Cerebellar cortex (tissue), 1 donor: ENCODE data around the gene SET.
"Not testable (repeated sequence)": the region's sequence is repeated elsewhere in the genome, so short reads cannot be mapped to it uniquely, and the experiment has no call there.

Experiments used
- DNase-seq: peaks from one replicate; pipeline ENCODE4 v3.0.0-alpha.2; 2015; ENCODE audit warnings: low spot score

Gene SET

DNA sequence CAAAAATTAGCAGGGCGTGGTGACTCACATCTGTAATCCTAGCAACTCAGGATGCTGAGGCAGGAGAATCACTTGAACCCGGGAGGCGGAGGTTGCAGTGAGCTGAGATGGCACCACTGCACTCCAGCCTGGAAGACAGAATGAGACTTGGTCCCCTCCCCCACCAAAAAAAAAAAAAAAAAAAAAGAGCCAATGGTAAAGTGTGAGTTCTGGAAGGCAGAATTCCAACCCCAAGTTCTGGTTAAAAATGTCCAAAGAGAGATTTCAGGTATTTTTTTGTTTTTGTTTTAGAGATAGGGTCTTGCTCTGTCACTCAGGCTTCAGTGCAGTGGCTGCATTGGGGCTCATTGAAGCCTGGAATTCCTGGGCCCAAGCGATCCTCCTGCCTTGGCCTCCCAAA, 1.6 kb upstream of the SET start:
- DNase-seq = no peak

DNA sequence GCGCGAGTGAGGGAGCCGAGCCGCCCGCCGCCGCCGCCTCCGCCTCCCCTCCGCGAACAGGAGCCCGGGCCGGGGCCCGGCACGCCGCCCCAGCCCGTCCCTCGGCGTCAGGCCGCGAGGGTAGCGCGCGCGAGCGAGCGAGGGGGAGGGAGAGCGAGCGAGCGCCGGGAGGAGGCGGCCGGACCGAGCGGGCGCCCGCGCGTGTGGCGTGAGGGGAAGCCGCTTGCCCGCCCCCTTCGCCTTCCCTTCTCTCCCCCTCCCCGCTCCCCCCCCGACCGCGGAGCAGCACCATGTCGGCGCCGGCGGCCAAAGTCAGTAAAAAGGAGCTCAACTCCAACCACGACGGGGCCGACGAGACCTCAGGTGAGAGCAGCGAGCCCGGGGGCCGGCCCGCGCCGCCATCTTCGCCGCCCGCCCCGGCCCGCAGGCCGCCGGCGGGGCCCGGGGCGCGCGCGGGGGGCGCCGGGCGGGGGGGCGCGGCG, 312 bp downstream of the SET start:
- DNase-seq = peak; percentile 40

DNA sequence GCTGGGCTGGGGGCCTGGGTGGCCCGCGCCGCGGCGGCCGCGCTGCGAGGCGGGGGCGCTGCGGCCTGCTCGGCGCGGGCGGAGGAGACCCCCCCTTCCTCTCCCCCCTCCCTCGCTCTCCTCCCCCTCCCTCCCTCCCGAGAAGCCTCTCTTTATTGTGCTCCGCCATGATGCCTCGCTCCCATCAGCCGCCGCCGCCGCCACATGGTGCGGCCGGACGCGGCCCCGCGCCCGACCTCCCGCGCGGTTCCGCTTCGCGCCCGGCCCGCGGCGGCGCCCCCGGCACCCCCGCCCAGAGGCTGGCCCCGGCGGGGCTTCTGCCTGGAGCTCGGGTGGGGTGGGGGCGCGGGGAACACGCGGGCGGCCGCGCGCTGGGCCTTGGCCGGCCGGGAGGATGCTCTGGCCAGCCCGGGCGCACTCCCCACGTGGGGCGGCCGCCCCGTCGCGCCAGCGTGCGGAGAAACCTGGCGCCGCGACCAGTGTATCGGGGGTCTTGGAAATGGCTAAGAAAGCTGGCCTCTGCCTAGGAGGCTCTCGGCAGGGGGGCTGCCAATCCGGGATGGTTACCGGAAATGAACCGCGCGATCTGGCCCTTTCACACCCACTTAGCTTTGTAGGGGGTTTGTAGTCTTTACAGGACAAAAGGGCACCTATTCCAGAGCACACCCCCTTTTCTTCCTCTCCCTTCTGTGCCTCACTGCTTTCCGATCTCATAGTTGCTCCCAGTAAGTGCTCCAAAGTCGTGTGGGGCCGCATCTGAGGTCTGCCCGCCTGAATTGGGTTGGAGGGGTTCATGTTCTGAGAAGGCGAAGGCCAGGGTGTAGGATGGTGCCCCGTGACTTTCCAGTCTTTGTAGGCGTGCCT, 1.0 kb downstream of the SET start:
- DNase-seq = peak; percentile 46

DNA sequence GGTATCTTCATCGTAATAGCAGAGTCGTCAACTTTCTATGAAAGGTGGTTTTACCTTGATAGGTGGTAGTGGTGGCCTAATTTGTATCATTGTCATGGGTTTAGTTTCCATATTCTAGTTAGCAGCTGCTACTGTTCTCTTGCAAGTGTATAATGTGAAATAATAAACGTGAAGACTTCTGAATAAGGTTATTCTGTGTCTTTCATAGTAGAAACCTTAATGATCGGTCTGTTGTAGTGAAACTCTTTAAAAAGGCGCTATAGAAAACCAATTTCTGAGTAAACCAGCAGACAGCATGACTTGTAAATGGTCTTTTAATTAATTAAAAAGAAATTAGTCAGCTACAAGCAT, 1.6 kb downstream of the SET start:
- no peak for DNase-seq

DNA sequence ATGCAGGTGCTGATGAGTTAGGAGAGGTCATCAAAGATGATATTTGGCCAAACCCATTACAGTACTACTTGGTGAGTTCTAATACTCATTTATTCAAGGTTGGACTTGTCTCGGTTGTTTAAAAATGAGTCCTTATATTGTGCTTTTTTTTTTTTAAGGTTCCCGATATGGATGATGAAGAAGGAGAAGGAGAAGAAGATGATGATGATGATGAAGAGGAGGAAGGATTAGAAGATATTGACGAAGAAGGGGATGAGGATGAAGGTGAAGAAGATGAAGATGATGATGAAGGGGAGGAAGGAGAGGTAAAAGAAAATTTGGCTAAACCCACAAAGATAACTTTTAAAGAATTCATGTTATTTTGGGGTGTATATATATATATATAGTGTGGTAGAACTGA, 4.7 kb downstream of the SET start:
- not testable (repeated sequence) for DNase-seq

DNA sequence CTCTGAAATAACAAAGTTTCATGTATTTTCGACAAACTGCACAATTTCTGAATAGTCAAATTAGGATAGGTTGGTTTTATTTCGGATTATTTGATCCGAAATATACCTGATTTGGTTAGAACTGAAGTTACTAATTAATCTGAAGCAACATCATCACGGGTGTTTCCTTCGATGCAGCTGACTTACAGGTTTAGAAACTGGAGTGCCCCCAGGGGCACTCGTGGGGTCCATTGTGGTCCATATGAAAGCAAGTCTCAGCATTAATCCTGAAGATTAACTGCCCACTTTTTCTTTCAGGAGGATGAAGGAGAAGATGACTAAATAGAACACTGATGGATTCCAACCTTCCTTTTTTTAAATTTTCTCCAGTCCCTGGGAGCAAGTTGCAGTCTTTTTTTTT, 5.3 kb downstream of the SET start:
- no peak for DNase-seq

DNA sequence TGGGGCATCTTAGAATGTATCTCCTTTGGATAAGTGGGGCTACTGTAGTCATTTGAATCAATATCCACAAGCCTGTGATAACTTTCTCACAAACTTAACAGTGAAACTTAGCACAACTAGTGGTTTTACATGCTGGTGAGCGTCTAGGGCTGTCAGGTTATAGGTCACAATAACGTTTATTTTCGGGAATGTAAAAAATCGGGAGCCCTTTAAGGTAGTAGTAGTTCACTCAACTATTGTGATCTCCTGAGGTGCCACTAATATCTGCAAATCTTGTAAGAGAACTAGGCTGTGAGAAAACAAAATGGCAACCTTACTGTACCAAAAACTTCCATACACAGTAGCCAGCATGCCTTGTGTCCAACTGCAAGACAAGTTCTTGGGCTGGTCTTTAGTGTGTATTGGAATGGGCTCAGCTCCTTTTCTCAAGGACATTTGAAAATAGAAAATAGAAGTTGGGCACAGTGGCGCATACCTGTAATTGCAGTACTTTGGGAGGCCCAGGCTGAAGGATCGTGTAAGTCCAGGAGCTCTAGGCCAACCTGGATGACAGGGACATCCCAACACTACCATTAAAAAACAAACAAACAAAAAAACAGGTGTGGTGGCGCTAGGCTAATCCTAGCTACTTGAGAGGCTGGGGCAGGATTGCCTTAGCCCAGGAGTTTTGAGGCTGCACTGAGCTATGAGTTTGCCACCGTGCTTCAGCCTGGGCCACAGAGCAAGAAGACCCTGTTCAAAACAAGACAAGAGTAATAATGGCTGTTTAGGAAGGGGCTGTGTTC, 8.1 kb downstream of the SET start:
- DNase-seq = peak; percentile 34

DNA sequence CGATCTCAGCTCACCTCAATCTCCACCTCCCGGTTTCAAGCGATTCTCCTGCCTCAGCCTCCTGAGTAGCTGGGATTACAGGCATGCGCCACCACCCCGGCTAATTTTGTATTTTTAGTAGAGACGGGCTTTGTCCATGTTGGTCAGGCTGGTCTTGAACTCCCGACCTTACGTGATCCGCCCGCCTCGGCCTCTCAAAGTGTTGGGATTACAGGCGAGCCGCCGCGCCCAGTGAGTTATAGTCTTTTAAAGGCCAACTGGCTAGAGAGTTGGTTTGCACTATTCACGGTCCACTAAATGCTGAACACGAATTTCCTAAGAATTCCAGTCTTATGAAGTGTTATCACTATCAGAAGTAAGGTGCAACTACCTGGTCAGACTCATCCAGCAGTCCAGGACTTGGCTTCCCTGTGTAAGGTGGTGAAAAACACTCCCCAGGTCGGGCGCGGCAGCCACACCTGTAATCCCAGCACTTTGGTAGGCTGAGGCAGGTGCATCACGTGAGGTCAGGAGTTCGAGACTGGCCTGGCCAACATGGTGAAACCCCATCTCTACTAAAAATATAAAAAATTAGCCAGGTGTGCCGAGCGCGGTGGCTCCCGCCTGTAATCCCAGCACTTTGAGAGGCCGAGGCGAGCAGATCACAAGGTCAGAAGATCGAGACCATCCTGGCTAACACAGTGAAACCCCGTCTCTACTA, 10.2 kb downstream of the SET start:
- DNase-seq = not testable (repeated sequence)

DNA sequence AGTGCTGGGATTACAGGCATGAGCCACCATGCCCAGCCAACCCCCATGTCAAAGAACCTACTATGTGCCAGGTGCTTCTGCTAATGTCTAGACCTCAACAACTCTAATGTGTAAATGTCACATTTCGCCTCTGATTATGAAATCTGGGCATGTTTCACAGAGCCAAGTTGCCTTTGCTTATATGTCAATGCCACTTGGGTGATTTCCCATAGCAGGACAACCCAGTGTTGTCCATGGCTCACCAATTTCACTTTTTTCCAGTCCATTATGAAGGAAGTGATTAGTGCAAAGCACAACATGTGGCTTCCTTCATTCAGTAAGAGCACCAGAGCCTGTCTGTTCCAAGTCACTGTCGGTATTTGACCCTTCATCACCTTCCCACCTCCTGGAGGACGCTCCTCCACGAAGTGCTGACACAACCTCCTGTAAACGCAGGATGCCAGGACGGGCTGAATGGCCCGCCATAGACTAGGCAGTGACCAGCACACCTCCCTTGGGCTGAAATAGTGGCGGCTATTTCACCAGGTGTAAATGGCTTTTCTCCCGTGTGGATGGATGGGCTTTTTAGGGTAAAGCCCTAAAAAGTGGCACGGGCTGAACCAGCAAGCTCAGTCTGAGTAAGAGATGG, 12.3 kb downstream of the SET start:
- DNase-seq = peak; percentile 32

DNA sequence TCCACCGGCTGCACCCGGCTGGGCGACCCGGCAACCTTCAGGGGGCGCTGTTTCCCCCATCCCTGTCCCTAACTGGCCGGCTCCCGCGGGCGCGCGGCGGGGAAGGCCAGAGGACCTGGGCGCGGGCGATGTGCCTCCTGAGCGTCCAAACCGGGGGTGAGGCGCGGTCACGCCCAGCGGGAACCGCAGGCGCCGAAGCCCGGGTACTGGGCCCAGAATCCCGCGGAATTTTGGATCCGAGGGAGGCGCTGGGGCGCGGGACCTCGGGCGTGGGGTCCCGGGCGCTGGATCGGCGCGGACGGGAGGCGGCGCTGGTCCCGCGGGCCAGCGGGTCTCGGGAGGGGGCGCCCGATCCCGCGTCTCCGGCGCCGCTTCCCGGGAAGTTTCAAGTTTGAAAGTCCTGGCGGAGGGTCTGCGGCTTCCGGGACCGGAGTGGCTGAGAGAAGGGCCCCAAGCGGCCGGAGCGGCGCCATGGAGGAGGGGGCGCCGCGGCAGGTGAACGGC, 13.5 kb downstream of the SET start, which contains the start of gene PKN3:
TSS of gene PKN3 (plus strand) at position 59 of the 504 bp plus-strand sequence. CDS start at position 472, 413 bp downstream.
- peak; percentile 82 for DNase-seq

DNA sequence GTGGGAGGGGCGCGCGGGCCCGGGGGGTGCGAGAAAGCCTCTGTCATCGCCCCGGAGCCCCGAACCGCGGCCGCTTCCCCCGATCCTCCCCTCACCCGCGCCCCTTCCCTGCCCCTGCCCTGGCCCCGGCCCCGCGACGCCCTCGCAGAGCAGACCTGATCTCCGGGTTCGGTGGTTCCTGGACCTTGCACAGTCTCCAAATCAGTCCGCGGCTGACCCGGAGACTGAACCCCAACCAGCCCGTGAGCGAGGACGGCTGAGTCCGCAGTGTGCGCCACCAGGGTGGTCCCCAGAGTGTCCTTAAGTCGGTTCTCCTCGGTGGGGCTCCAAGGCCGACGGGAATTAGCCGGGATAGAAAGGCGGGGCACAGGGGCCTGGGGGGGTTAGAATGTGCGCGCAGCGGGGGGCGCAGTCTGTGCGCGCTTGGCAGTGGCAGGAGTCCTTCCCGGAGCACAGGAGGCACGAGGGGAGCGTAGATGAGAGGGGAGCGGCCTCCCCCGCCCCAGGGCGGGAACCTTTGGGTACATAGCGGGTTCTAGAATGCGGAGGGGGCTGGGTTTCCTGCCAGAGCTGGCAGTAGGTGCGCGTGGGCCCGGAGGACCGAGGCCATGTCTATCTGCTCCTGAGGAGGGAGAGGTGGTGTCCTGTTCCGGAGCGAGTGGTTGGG, 14.1 kb downstream of the SET start:
- DNase-seq = no peak

DNA sequence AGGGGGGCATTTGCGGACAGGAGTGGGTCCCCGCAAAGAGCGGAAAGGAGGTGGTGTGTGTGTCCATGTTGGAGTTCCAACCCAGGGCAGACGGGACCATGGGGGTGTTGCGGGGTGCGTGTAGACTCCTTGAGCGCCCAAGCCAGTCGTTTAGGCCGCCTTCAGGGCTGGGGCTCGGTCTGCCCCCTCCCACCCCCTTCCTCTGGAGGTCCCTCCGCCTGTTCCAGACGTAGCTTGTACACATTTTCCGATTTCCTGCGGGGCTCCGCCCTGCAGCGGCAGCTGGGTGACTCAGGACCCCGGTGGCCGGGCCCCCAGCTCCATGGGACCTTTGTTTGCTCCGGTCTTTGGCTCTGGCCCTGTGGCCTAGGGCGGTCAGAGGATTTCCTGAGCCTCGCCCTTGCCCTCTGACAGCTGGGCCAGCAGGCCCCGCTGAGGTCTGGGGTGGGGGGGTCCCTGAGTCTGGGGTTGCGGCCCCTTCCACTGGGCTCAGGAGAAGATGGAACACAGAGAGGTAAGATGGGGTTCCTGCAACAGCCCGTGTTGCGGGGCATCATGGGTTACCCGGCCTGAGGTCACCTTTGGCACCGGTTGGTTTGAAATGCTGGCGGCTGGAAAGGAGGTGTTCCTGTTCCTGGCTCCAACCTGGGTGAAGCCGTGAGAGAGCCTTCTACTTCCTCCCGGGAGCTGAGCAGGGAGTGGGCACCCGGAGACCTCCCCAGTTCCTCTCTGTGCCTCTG, 14.8 kb downstream of the SET start:
- no peak for DNase-seq

DNA sequence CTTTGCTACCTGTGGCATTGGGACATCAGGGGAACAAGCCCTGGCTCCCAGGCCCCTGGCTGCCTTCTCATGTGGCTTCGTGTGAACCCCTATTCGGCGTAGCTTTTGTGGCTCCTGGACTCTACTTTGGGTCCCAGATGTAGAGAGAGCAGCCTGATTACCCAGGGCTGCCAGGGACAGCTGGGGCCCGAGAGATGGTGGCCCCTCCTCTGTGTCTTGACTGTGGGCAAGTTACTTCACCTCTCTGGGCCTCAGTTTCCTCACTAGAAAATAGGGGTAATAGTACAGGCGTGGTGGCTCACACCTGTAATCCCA, 15.3 kb downstream of the SET start:
- DNase-seq = no peak

DNA sequence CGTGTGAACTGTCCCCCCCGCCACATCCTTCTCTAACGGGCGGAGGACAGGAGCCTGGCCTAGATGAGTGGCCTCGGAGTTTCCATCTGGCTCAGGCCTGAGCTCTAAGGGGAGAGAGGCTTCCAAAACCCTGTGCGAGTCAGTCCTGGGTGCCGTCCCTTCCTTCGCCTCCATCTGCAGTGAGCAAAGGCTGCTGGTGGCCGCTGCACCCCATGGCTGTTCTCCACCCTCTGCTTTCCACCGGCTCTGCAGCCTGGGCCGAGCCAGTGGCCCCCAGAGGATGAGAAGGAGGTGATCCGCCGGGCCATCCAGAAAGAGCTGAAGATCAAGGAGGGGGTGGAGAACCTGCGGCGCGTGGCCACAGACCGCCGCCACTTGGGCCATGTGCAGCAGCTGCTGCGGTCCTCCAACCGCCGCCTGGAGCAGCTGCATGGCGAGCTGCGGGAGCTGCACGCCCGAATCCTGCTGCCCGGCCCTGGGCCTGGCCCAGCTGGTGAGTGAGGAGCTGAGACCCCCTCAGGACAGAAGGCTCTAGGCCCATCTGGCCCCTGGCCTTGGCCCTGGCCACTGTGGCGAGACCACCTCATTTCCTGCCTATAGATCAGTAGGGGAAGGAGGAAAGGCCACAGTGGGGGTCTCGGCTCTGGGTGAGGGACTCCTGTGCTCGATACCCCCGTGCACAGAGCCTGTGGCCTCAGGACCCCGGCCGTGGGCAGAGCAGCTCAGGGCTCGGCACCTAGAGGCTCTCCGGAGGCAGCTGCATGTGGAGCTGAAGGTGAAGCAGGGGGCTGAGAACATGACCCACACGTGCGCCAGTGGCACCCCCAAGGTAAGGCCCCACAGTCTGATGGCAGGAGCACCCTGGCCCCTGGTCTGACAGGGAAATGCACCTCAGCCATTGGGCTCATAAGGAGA, 16.3 kb downstream of the SET start:
- DNase-seq = no peak

DNA sequence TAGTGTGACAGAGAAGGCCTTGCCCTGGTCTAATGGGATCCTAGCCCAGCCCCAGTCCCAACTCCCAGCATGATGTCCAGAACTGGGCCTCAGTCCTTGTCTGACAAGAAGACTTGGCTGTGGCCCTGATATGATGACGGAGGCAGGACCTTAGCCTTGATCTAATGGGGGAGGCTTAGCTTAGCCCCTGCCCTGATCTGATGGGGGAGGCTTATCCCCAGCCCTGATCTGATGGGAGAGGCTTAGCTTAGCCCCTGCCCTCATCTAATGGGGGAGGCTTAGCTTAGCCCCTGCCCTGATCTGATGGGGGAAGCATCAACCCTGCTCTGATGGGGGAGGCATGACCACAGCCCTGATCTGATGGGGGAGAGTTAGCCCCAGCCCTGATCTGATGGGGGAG, 17.0 kb downstream of the SET start:
- DNase-seq = no peak

DNA sequence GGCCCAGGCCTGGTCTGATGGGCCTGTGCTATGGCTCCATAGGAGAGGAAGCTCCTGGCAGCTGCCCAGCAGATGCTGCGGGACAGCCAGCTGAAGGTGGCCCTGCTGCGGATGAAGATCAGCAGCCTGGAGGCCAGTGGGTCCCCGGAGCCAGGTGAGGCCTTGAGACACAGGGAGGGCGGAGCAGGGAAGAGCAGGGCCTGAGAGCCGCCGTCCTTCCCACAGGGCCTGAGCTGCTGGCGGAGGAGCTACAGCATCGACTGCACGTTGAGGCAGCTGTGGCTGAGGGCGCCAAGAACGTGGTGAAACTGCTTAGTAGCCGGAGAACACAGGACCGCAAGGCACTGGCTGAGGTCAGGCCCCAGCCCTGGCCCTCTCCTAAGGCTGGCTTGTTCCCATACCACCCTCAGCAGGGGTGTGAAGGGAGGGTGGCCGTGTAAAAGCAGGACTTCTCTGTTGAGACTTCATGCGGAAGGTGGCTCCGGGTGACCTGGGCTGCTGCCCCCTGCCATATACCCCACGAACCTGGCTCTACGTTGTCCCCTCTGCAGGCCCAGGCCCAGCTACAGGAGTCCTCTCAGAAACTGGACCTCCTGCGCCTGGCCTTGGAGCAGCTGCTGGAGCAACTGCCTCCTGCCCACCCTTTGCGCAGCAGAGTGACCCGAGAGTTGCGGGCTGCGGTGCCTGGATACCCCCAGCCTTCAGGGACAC, 17.8 kb downstream of the SET start:
- DNase-seq = no peak

DNA sequence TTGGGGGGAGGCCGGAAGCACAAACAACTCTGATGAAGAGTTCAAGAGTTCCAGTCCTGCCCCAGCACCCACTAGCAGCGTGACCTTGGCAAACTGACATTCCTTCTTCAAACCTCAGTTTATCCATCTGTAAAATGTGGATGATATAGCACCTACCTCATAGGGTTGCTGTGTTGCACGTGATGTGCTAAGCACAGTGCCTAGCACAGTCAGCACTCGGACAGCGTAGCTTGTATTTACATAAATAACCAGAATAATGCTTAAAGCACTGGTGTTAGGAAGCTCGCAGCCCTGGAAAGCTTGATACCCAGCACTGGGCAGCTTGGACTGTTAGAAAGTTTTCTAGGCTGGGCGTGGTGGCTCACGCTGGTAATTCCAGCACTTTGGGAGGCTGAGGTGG, 18.4 kb downstream of the SET start:
- DNase-seq = no peak

DNA sequence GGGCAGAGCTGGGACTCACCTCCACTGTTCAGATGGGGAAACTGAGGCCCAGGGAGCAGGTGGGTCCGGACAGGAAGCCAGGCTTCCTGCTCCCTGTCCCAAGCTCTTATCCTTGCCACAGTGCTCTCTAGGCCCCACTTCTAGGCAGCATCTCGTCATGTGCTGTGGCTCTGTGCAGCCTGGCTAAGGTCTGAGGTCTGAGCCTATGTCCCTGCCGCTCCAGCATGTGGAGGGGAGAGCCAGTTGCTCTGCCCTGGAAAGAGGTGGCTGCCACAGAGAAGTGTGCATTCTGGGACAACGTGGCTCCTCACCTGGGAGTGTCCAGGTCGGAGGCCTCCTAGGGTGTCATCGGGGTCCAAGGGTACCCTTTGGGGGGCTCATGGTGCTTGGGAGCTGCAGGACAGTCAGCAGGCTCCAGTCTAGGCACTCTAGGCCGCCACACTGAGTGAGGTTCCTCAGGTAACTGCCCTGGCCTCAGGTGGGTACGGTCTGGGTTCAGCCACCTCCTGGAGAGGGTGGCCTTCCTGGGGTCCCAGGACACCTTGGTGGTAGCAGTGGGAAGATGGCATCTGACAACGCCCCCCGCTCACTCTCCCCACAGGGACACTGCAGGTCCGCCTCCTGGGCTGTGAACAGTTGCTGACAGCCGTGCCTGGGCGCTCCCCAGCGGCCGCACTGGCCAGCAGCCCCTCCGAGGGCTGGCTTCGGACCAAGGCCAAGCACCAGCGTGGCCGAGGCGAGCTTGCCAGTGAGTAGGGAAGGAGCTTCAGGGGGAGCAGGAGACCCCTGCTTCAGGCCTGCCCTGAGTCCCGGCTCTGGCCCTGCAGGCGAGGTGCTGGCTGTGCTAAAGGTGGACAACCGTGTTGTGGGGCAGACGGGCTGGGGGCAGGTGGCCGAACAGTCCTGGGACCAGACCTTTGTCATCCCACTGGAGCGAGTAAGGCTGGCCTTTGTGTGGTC, 23.7 kb downstream of the SET start:
- no peak for DNase-seq
